Small intestine (tissue), 7 donors: ENCODE measurements around the gene NAALADL2. TPM values are rescaled to one million over a fixed set of nuclear protein-coding genes. Genes with fewer than 3 reads are reported as not detected.

Experiments used
- DNase-seq, 2 donors: peaks; one replicate each; pipeline versions ENCODE4 v3.0.0 to v3.0.0-alpha.2; 2013
- FAIRE-seq: peaks from 2 replicates; lab custom pipeline; 2012; peaks lifted over from hg19 to GRCh38; lab: Jason Lieb, UNC
- H3K27ac ChIP-seq, 3 donors: one replicate each; pipeline ENCODE4 v1.5.1; 2013; ENCODE audit warnings: low read length in 2 of 3, mild to moderate bottlenecking in 2 of 3, control low read depth in 1 of 3, inconsistent platforms in 1 of 3, low read depth in 1 of 3, moderate library complexity in 1 of 3
- H3K27me3 ChIP-seq, 3 donors: one replicate each; pipeline ENCODE4 v1.6.1; 2013; ENCODE audit warnings: low read length in 3 of 3, inconsistent platforms in 1 of 3; ENCODE audit not compliant: control insufficient read depth in 3 of 3, insufficient read depth in 3 of 3
- H3K36me3 ChIP-seq, 3 donors: one replicate each; pipeline ENCODE4 v1.6.1; 2013; ENCODE audit warnings: low read length in 3 of 3, inconsistent platforms in 1 of 3, low read depth in 1 of 3, mild to moderate bottlenecking in 1 of 3, moderate library complexity in 1 of 3; ENCODE audit not compliant: control insufficient read depth in 3 of 3, insufficient read depth in 2 of 3
- H3K4me1 ChIP-seq, 3 donors: one replicate each; pipeline ENCODE4 v1.6.1; 2013; ENCODE audit warnings: low read length in 2 of 3, inconsistent platforms in 1 of 3, low read depth in 1 of 3, mild to moderate bottlenecking in 1 of 3, moderate library complexity in 1 of 3; ENCODE audit not compliant: control insufficient read depth in 3 of 3, insufficient read depth in 2 of 3
- H3K4me3 ChIP-seq, 3 donors: one replicate each; pipeline ENCODE4 v1.5.1; 2013; ENCODE audit warnings: low read length in 3 of 3, control low read depth in 1 of 3, inconsistent platforms in 1 of 3, low read depth in 1 of 3, mild to moderate bottlenecking in 1 of 3, moderate library complexity in 1 of 3
- H3K9me3 ChIP-seq, 2 donors: one replicate each; pipeline ENCODE4 v1.6.1; 2013; ENCODE audit warnings: low read depth in 1 of 2, low read length in 1 of 2; ENCODE audit not compliant: control insufficient read depth in 2 of 2, insufficient read depth in 1 of 2
- WGBS, 3 donors: extraction: QIAGEN DNeasy Blood & Tissue Kit; methylation state at CpG; one replicate each; pipeline ENCODE4 v1.1.7; 2013; 5-methylcytosine and 5-hydroxymethylcytosine counted together
- polyA plus RNA-seq, 4 donors: library from polyadenylated mRNA; stranded (reverse) in 3 of 4; unstranded in 1 of 4; fragments of 200-250 nt in 3 of 4; fragments of 120-200 nt in 1 of 4; gene quantifications; one replicate each; pipeline versions ENCODE4 v1.2.1 to v1.2.3, GENCODE V29; 2013
- donor health status: healthy with polysubstance abuse.
- donor health status: control.
- donor health status: control.
- donor health status: Bipolar disorder and iron deficiency.
- donor health status: healthy.

NAALADL2 gene
- polyA plus RNA-seq, 4 donors, result 0.22 to 7.8 (median 0.70) TPM

DNA sequence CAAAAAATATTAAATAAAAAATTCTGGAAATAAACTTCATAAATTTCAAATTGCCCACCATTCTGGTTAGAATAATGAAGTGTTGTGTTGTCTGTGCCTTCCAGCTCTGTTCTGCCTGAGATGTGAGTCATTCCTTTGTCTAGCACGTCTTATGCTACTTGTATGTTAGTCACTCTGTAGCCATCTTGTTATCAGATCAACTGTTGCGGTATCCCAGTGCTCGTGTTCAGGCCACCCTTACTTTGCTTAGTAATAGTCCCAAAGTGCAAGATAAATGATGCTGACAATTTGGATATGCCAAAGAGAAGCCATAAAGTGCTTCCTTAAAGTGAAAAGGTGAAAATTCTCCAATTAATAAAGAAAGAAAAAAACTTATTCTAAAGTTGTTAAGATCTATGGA, 527.5 kb downstream of the NAALADL2 start:
- DNase-seq (no peak), FAIRE-seq (no peak)
- H3K27ac ChIP-seq, result no peak overlapping the region
- WGBS, 3 donors, result 61 to 80% (median 72%) methylated on average over 3 of the region's 3 CpGs
- no peaks in the 10 kb centered on the region for H3K27me3 ChIP-seq
- H3K4me3 ChIP-seq, result no peak overlapping the region
- no peaks in the 10 kb centered on the region for H3K9me3 ChIP-seq
- H3K4me1 ChIP-seq, result no peaks in the 10 kb centered on the region
- H3K36me3 ChIP-seq, result no peaks in the 10 kb centered on the region

DNA sequence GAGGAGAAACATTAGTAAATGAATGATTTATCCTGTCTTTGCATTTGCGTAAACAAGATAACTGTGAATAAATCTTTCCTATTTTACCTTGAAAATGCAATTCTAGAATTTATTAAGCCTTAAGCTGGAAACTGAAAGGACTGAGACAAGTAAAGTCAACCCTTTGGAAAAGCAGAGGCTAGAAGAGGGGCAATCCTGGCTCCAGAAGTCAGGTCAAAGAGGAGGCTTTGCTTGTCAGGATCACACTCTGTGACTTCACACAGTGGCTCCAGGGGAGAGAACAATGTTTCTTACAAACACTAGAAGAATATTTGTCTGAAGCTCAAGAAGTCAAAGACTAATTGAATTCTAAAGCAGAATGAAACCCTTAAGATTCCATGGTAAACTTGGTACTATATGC, 530.4 kb downstream of the NAALADL2 start:
- Histone ChIP-seq H3K4me3 (no peak overlapping the region), H3K4me1 (no peaks in the 10 kb centered on the region), H3K9me3 (no peaks in the 10 kb centered on the region), H3K27me3 (no peaks in the 10 kb centered on the region), H3K27ac (no peak overlapping the region), H3K36me3 (no peaks in the 10 kb centered on the region)
- DNase-seq, result no peak
- WGBS, 3 donors, result 89 to 98% (median 92%) methylated on average over 1 of the region's 1 CpG
- no peak for FAIRE-seq

DNA sequence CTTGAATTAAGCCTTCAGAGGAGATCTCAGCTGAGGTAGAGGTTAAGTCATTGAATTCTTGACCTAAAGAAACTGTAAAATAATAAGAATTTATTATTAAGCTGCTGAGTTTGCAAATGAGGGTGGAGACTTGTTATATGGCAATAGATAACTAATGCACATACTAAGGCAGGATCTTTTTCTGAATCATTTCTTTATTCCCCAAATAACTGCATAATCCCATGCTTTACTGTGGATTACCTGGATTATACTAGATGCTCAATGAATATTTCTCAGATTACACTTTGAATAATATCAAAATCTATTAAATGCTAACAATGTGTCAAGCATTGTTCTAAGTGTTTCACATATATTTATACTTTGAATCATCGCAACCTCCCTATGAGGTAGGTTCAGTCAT, 532.5 kb downstream of the NAALADL2 start:
- DNase-seq (no peak), FAIRE-seq (no peak)
- H3K27me3 ChIP-seq, result no peaks in the 10 kb centered on the region
- H3K9me3 ChIP-seq, result no peaks in the 10 kb centered on the region
- no peak overlapping the region for H3K4me3 ChIP-seq
- no peaks in the 10 kb centered on the region for H3K4me1 ChIP-seq
- H3K27ac ChIP-seq, result no peak overlapping the region
- H3K36me3 ChIP-seq, result no peaks in the 10 kb centered on the region
- WGBS, 3 donors, result 92 to 97% (median 97%) methylated on average over 1 of the region's 1 CpG

DNA sequence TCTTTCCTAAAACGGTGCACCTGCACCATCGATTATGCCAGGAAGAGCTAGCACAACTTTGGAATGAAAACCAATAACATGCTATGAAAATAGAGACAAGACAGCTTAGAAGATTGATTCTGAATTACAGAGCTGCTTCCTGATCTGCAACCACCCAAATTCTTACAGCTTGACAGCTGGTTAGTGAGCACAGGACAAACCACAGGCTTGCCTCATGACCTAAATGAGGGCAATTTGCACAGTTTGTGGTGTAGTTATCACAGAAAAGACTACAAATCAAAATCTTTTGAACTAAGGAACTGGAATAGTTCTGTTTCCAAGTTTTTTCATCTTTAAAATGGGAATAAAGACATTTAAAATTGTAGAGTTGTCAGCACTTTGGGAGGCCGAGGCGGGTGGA, 533.5 kb downstream of the NAALADL2 start:
- H3K27ac ChIP-seq, result no peak overlapping the region
- H3K36me3 ChIP-seq, result no peaks in the 10 kb centered on the region
- FAIRE-seq (no peak), DNase-seq (no peak)
- H3K9me3 ChIP-seq, result no peaks in the 10 kb centered on the region
- H3K27me3 ChIP-seq, result no peaks in the 10 kb centered on the region
- 60 to 86% (median 71%) methylated on average over 4 of the region's 4 CpGs for WGBS, 3 donors
- no peak overlapping the region for H3K4me3 ChIP-seq
- no peaks in the 10 kb centered on the region for H3K4me1 ChIP-seq

DNA sequence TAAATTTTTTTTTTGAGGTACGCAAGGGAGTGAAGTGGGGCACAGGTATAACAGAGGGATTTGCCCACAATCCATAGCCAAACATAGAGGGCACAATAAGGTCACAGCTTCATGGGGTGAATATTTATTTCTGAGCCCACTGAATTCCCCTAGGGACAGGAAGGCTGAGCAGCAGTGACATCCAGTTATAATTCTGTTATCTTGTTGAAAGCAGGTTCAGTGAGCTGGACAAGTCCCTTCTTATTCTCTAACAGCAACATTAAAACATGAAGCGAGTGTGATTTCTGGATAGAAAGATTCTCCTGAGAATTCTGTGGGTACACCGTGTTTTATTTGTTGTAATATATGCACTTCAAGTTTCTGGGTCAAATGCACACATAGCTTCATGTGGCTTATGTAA, 538.2 kb downstream of the NAALADL2 start:
- Histone ChIP-seq H3K27ac (no peak overlapping the region), H3K27me3 (no peaks in the 10 kb centered on the region), H3K36me3 (no peaks in the 10 kb centered on the region), H3K9me3 (no peaks in the 10 kb centered on the region), H3K4me3 (no peak overlapping the region), H3K4me1 (no peaks in the 10 kb centered on the region)
- DNase-seq (no peak), FAIRE-seq (no peak)
- WGBS, 3 donors, result 78 to 89% (median 85%) methylated on average over 3 of the region's 3 CpGs

DNA sequence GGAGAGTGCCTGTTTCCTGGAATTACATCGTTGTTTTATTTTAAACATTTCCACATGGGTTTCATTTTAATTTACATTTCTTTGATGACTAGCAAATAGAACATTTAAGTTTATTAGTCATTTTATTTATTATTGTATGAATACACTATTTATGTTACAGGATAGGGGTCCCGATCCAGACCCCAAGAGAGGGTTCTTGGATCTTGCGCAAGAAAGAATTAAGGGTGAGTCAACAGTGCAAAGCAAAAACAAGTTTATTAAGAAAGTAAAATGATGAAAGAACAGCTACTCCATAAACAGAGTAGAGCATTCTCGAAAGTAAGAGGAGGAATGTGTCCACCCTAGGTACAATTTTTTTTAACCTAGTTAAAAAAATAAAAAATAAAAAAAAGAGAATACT, 539.5 kb downstream of the NAALADL2 start:
- Histone ChIP-seq H3K9me3 (no peaks in the 10 kb centered on the region), H3K4me3 (no peak overlapping the region), H3K36me3 (no peaks in the 10 kb centered on the region), H3K27ac (no peak overlapping the region), H3K4me1 (no peaks in the 10 kb centered on the region), H3K27me3 (no peaks in the 10 kb centered on the region)
- no peak for FAIRE-seq
- WGBS, 3 donors, result 68 to 87% (median 82%) methylated on average over 4 of the region's 4 CpGs
- no peak for DNase-seq

DNA sequence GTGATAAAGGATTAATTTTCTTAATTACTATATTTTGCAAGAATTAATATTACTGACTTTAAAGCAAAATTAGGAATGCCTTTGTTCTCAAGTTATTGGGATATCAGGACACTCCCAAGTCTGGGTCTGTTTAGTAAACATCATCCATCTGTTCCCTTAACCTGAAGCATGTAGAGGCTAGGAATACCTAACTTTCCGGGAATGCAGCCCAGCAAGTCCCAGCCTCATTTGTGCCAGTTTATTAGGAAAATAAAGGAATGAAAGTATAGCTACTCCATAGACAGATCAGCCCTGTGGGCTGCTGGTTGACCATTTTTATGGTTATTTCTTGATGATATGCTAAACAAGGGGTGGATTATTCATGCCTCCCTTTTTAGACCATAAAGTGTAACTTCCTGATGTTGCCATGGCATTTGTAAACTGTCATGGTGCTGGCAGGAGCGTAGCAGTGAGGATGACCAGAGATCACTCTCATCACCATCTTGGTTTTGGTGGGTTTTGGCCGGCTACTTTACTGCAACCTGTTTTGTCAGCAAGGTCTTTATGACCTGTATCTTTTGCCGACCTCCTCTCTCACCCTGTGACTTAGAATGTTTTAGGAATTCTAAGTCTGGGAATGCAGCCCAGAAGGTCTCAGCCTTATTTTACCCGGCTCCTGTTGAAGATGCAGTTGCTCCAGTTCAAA, 540.2 kb downstream of the NAALADL2 start:
- no peak for FAIRE-seq
- WGBS, 3 donors, result 81 to 88% (median 86%) methylated on average over 5 of the region's 5 CpGs
- H3K9me3 ChIP-seq, result no peaks in the 10 kb centered on the region
- H3K4me3 ChIP-seq, result no peak overlapping the region
- H3K27ac ChIP-seq, result no peak overlapping the region
- H3K27me3 ChIP-seq, result no peaks in the 10 kb centered on the region
- DNase-seq, result no peak
- no peaks in the 10 kb centered on the region for H3K4me1 ChIP-seq
- no peaks in the 10 kb centered on the region for H3K36me3 ChIP-seq

DNA sequence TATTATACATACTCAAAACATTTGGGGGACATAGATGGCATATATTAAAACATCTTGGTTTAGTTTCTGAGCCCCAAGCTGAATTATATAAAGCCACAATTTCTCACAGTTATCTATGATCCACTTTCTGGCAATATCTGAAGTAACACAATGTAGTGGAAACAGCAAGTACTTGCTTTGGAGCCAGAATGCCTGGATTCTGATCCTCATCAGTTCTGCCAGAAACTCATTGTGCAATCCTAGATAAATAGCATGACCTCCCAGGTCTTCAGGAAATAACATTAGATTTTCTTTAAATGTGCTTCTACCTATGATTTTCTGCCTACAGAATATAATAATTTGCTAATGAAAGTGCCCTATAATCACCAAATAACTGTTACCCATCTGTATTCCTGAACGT, 544.9 kb downstream of the NAALADL2 start:
- Histone ChIP-seq H3K27me3 (no peaks in the 10 kb centered on the region), H3K9me3 (no peaks in the 10 kb centered on the region), H3K36me3 (no peaks in the 10 kb centered on the region), H3K4me3 (no peak overlapping the region), H3K27ac (no peak overlapping the region), H3K4me1 (no peaks in the 10 kb centered on the region)
- DNase-seq, result no peak
- 91 to 100% (median 93%) methylated on average over 1 of the region's 1 CpG for WGBS, 3 donors
- no peak for FAIRE-seq

DNA sequence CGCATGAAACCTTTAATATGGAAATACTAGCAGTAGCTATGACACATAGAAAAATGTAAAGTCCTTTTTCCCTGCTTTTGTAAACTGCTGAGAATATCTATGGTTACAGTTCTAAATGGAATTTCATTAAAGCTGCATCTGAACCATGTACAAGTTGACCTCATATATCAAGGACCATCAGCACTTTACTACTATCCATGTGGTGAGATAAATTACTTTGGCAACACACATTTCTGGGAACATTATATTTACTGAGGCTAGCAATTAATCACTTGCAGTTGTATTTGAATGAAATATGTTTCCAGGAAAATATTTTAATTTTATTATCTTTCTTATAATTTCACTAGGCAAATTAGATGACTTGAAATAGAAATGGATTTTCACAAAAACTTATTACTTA, 545.5 kb downstream of the NAALADL2 start:
- Histone ChIP-seq H3K9me3 (no peaks in the 10 kb centered on the region), H3K4me3 (no peak overlapping the region), H3K27me3 (no peaks in the 10 kb centered on the region), H3K27ac (no peak overlapping the region), H3K36me3 (no peaks in the 10 kb centered on the region), H3K4me1 (no peaks in the 10 kb centered on the region)
- DNase-seq, result no peak
- 88 to 97% (median 94%) methylated on average over 1 of the region's 1 CpG for WGBS, 3 donors
- no peak for FAIRE-seq
